Effector memory CD4-positive, alpha-beta T cell (primary cell): ENCODE results near the gene FLT3.

Experiments used
- DNase-seq, 3 donors: peaks; one replicate each; pipeline ENCODE4 v3.0.0-alpha.2; 2020
- H3K27ac ChIP-seq: 2 replicates; pipeline ENCODE4 v1.7.0; 2013; ENCODE audit warnings: mild to moderate bottlenecking, low read length, moderate library complexity; ENCODE audit not compliant: insufficient read depth, poor library complexity, severe bottlenecking
- H3K27me3 ChIP-seq: replicated peaks from 2 replicates; pipeline ENCODE4 v1.7.0; 2013; ENCODE audit warnings: mild to moderate bottlenecking, low read length; ENCODE audit not compliant: insufficient read depth, control insufficient read depth, poor library complexity, severe bottlenecking
- H3K36me3 ChIP-seq: 2 replicates; pipeline ENCODE4 v1.7.0; 2013; ENCODE audit warnings: mild to moderate bottlenecking, low read length, moderate library complexity; ENCODE audit not compliant: control insufficient read depth, insufficient read depth
- H3K4me1 ChIP-seq: 2 replicates; pipeline ENCODE4 v1.7.0; 2013; ENCODE audit warnings: low read length, mild to moderate bottlenecking; ENCODE audit not compliant: control insufficient read depth, insufficient read depth, poor library complexity, severe bottlenecking
- H3K4me3 ChIP-seq: 2 replicates; pipeline ENCODE4 v1.7.0; 2013; ENCODE audit warnings: low read length, low read depth, mild to moderate bottlenecking; ENCODE audit not compliant: insufficient read depth, poor library complexity, severe bottlenecking
- H3K9me3 ChIP-seq: 2 replicates; pipeline ENCODE4 v1.7.0; 2013; ENCODE audit warnings: mild to moderate bottlenecking, low read length, moderate library complexity; ENCODE audit not compliant: control insufficient read depth

FLT3 gene

GRCh38 chr13:27953676-27954405 is 146.5 kb downstream of the FLT3 start:
- H3K4me3 ChIP-seq, result peak overlapping the region; percentile 53

More at GRCh38 chr13:27953676-27954405, 146.5 kb downstream of the FLT3 start:
- no peak overlapping the region for H3K27ac ChIP-seq
- peaks cover 32% of the 10 kb centered on the region for H3K27me3 ChIP-seq
- DNase-seq, result peak in 2 of 3 donors; percentile 14 to 21
- H3K36me3 ChIP-seq, result no peaks in the 10 kb centered on the region
- peaks cover 14% of the 10 kb centered on the region for H3K4me1 ChIP-seq
- H3K9me3 ChIP-seq, result no peaks in the 10 kb centered on the region
